ENCODE measurements around the gene SHROOM3.
A peak's percentile ranks its signal among the peaks of the same experiment; 100 is the strongest.

SHROOM3 gene

DNA sequence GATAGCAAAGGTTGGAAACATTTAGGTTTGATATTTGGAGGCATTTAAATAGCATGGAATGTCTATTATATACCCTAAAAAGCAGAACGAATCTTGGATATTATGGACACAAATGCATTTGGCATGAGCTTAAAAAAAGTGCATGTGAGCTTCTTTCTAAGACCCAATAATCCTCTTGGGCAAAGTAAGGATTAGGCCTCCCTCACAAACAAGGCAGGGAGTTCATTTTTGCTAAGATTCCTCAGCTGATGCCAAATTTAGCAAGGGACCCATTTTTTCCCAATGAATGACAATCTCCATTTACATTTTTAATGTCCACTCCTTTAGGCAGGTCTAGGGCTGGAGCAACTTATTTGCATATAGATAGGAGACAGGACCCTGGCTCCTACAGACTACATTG, 263.1 kb downstream of the SHROOM3 start:
- Mint-ChIP-seq H3K27ac (peak overlapping the region in 1 of 3 experiments; percentile 16), H3K9me3 (no peaks in the 10 kb centered on the region), H3K36me3 (ENCODE audit: low read depth) (no peaks in the 10 kb centered on the region), H3K4me1 (peaks cover 58% of the 10 kb centered on the region), H3K4me3 (no peak overlapping the region), H3K27me3 (ENCODE audit: low read depth) (peaks cover 3% of the 10 kb centered on the region)
- no peak for TF ChIP-seq CTCF (IDR thresholded peaks at IDR 0.05; ENCODE audit: unreplicated experiment in 3 of 3)

- TF ChIP-seq CTCF (IDR thresholded peaks at IDR 0.05; ENCODE audit: unreplicated experiment in 3 of 3), result no peak
- Mint-ChIP-seq H3K27me3 (ENCODE audit: low read depth) (peaks cover 3% of the 10 kb centered on the region), H3K4me3 (no peak overlapping the region), H3K9me3 (no peaks in the 10 kb centered on the region), H3K4me1 (peaks cover 75% of the 10 kb centered on the region), H3K36me3 (ENCODE audit: low read depth) (no peaks in the 10 kb centered on the region), H3K27ac (peak overlapping the region in 2 of 3 experiments; percentile 2 to 38)
Measured at GRCh38 chr4:76699751-76700310, 264.8 kb downstream of the SHROOM3 start.

GRCh38 chr4:76702440-76703122, 267.6 kb downstream of the SHROOM3 start:
- H3K4me3 Mint-ChIP-seq, result no peak overlapping the region
- no peak for TF ChIP-seq CTCF (IDR thresholded peaks at IDR 0.05; ENCODE audit: unreplicated experiment in 3 of 3)
- H3K4me1 Mint-ChIP-seq, result peaks cover 75% of the 10 kb centered on the region

DNA sequence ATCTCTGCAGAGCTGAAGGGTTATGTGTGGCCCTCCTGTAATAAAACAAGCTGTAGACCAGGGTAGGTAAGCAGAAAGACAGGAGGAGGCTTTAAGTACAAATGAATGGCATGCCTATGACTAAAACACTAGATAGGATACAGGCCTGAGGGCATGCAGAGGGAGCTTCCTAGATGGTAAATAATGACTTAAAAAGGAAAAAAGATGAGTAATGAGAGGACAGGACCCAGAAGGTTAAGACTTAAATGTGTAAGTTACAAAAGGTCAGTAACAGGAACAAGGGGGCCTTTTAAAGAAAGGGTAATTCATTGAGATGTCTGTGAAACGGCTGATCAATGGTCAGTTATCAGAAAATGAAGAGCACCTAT, 268.1 kb downstream of the SHROOM3 start:
- Mint-ChIP-seq H3K27me3 (ENCODE audit: low read depth) (peaks cover 8% of the 10 kb centered on the region), H3K4me1 (peaks cover 73% of the 10 kb centered on the region), H3K4me3 (no peak overlapping the region), H3K9me3 (no peaks in the 10 kb centered on the region), H3K36me3 (ENCODE audit: low read depth) (peaks cover 23% of the 10 kb centered on the region), H3K27ac (peak overlapping the region; percentile 56 to 80 (median 74))
- no peak for TF ChIP-seq CTCF (IDR thresholded peaks at IDR 0.05; ENCODE audit: unreplicated experiment in 3 of 3)

More at GRCh38 chr4:76702440-76703122, 267.6 kb downstream of the SHROOM3 start:
- no peaks in the 10 kb centered on the region for H3K9me3 Mint-ChIP-seq
- H3K36me3 Mint-ChIP-seq (ENCODE audit: low read depth), result peaks cover 21% of the 10 kb centered on the region
- peaks cover 8% of the 10 kb centered on the region for H3K27me3 Mint-ChIP-seq (ENCODE audit: low read depth)
- peak overlapping the region; percentile 56 to 80 (median 74) for H3K27ac Mint-ChIP-seq

DNA sequence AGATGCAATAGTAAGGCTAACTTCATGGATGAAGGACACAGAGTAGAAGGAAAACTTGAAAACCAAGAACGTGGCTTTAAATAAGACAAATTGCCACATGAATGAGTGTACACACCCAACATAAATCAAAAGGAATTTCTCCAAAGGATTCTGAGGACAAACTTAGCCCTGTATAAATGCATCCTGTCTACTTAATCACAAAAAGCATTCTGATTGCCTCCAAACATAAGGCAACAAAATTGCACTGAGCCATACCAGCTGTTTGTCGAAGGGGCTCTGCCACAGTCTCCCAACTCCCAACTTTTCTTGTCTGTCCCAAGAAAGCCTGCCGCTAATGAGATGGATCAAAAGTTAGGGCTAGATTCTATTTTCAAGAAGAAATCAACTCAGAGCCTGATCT, 268.6 kb downstream of the SHROOM3 start:
- Mint-ChIP-seq H3K36me3 (ENCODE audit: low read depth) (peaks cover 27% of the 10 kb centered on the region), H3K27ac (peak overlapping the region; percentile 56 to 80 (median 74)), H3K9me3 (no peaks in the 10 kb centered on the region), H3K27me3 (ENCODE audit: low read depth) (peaks cover 8% of the 10 kb centered on the region), H3K4me1 (peaks cover 74% of the 10 kb centered on the region), H3K4me3 (no peak overlapping the region)
- TF ChIP-seq CTCF (IDR thresholded peaks at IDR 0.05; ENCODE audit: unreplicated experiment in 3 of 3), result no peak

Data from nephron (organoid).